Measurements from ENCODE around the gene PRIM1.

DNA sequence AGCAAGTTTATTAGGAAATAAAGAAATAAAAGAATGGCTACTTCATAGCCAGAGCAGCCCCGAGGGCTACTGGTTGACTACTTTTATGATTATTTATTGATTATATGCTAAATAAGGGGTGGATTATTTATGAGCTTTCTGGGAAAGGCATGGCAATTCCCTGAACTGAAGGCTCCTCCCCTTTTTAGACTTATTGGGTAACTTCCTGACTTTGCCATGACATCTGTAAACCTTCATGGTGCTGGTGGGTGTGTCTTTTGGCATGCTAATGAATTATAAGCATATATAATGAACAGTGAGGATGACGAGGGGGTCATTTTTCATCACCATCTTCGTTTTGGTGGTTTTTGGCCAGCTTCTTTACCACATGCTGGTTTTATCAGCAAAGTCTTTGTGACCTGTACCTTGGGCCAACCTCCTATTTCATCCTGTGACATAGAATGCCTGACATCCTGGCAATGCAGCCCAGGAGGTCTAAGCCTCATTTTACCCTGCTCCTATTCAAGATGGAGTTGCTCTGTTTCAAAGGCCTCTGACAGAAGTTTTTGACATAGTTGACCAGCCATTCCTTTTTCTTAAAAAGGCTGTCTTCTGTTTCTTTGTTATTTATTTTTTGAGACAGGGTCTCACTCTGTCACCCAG, 53.0 kb downstream of the PRIM1 start:
- TF ChIP-seq, protein P1, sequence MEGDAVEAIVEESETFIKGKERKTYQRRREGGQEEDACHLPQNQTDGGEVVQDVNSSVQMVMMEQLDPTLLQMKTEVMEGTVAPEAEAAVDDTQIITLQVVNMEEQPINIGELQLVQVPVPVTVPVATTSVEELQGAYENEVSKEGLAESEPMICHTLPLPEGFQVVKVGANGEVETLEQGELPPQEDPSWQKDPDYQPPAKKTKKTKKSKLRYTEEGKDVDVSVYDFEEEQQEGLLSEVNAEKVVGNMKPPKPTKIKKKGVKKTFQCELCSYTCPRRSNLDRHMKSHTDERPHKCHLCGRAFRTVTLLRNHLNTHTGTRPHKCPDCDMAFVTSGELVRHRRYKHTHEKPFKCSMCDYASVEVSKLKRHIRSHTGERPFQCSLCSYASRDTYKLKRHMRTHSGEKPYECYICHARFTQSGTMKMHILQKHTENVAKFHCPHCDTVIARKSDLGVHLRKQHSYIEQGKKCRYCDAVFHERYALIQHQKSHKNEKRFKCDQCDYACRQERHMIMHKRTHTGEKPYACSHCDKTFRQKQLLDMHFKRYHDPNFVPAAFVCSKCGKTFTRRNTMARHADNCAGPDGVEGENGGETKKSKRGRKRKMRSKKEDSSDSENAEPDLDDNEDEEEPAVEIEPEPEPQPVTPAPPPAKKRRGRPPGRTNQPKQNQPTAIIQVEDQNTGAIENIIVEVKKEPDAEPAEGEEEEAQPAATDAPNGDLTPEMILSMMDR (IDR thresholded peaks at IDR 0.05): no peak
- no peak for TF ChIP-seq POLR2A (IDR thresholded peaks at IDR 0.05)

Data from uterus (tissue), 2 donors.